PFSK-1 (cell line): ENCODE data around the gene RPH3AL.

Experiments used
- FOXP2 ChIP-seq: optimal IDR thresholded peaks from 2 replicates; pipeline ENCODE3; 2011; ENCODE audit warnings: borderline replicate concordance, control low read depth, inconsistent platforms; ENCODE audit not compliant: insufficient read depth; ENCODE audit errors: extremely low read length, extremely low read depth
- POLR2AphosphoS5 ChIP-seq: IDR thresholded peaks from 2 replicates; pipeline ENCODE4 v1.6.1; 2012; ENCODE audit warnings: low read depth, mild to moderate bottlenecking, control low read depth, low read length, moderate library complexity
- SIN3A ChIP-seq: IDR thresholded peaks from 2 replicates; pipeline ENCODE4 v1.6.1; 2012; ENCODE audit warnings: mild to moderate bottlenecking, low read length, moderate library complexity, borderline replicate concordance; ENCODE audit not compliant: insufficient read depth
- TAF1 ChIP-seq: IDR thresholded peaks from 2 replicates; pipeline ENCODE4 v1.6.1; 2012; ENCODE audit warnings: low read length, control low read depth, borderline replicate concordance; ENCODE audit not compliant: insufficient read depth
- TF ChIP-seq, protein P1 (sequence below), 2 experiments: IDR thresholded peaks; 2 replicates each; pipeline versions ENCODE4 v1.6.1 to v1.8.0; 2011 to 2012; ENCODE audit warnings: low read depth in 2 of 2, low read length in 2 of 2, control low read depth in 1 of 2, inconsistent platforms in 1 of 2, mild to moderate bottlenecking in 1 of 2, moderate library complexity in 1 of 2; ENCODE audit not compliant: insufficient read depth in 1 of 2

Gene RPH3AL

GRCh38 chr17:253091-253846 is 99.3 kb downstream of the RPH3AL start:
- TF ChIP-seq FOXP2, result no peak
- TF ChIP-seq, protein P1, sequence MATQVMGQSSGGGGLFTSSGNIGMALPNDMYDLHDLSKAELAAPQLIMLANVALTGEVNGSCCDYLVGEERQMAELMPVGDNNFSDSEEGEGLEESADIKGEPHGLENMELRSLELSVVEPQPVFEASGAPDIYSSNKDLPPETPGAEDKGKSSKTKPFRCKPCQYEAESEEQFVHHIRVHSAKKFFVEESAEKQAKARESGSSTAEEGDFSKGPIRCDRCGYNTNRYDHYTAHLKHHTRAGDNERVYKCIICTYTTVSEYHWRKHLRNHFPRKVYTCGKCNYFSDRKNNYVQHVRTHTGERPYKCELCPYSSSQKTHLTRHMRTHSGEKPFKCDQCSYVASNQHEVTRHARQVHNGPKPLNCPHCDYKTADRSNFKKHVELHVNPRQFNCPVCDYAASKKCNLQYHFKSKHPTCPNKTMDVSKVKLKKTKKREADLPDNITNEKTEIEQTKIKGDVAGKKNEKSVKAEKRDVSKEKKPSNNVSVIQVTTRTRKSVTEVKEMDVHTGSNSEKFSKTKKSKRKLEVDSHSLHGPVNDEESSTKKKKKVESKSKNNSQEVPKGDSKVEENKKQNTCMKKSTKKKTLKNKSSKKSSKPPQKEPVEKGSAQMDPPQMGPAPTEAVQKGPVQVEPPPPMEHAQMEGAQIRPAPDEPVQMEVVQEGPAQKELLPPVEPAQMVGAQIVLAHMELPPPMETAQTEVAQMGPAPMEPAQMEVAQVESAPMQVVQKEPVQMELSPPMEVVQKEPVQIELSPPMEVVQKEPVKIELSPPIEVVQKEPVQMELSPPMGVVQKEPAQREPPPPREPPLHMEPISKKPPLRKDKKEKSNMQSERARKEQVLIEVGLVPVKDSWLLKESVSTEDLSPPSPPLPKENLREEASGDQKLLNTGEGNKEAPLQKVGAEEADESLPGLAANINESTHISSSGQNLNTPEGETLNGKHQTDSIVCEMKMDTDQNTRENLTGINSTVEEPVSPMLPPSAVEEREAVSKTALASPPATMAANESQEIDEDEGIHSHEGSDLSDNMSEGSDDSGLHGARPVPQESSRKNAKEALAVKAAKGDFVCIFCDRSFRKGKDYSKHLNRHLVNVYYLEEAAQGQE (IDR thresholded peaks at IDR 0.05; ENCODE audit: insufficient read depth in 1 of 2, low read depth in 2 of 2, low read length in 2 of 2), result no peak
- no peak for TF ChIP-seq TAF1
- TF ChIP-seq POLR2AphosphoS5, result no peak
- TF ChIP-seq SIN3A, result no peak

- TF ChIP-seq, protein P1 (IDR thresholded peaks at IDR 0.05; ENCODE audit: insufficient read depth in 1 of 2, low read depth in 2 of 2, low read length in 2 of 2), result no peak
- TF ChIP-seq POLR2AphosphoS5 (no peak), TAF1 (no peak), SIN3A (no peak), FOXP2 (no peak)
These were observed 100.2 kb downstream of the RPH3AL start for GRCh38 chr17:252456-252855.

GRCh38 chr17:251531-251930 is 101.1 kb downstream of the RPH3AL start:
- TF ChIP-seq, protein P1 (IDR thresholded peaks at IDR 0.05; ENCODE audit: insufficient read depth in 1 of 2, low read depth in 2 of 2, low read length in 2 of 2), result no peak
- no peak for TF ChIP-seq TAF1
- TF ChIP-seq SIN3A, result no peak
- TF ChIP-seq POLR2AphosphoS5, result no peak
- TF ChIP-seq FOXP2, result no peak

GRCh38 chr17:250487-251300 is 101.9 kb downstream of the RPH3AL start:
- no peak for TF ChIP-seq FOXP2

DNA sequence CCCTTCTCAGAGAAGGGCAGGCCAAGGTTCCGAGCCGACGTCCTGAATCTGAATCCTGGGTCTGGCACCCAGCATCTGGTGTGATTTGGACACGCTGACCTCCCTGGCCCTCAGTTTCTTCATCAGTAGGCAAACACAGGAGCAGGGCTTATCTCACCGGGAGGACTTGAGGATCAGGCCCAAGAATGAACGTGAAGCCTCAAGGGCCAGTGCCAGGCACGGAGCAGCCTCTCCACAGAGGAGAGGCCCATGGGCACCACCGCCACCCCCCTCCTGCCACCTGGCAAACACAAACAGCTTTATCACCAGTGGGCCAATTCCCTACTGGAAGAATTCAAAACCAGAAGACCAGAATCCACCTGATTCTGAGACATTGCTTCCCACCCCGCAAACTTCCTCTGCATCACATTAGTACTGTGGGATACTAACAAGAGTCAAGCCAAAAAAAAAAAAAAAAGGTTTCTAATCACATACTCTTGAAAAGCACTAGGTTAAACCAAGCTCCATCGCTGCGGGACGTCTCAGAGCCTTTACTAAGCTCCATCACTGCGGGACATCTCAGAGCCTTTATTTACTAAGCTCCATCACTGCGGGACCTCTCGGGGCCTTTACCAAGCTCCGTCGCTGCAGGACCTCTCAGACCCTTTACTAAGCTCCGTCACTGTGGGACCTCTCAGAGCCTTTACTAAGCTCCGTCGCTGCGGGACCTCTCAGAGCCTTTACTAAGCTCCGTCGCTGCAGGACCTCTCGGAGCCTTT is 103.2 kb downstream of the RPH3AL start:
- TF ChIP-seq SIN3A (no peak), POLR2AphosphoS5 (no peak), FOXP2 (no peak), TAF1 (no peak)
- TF ChIP-seq, protein P1 (IDR thresholded peaks at IDR 0.05; ENCODE audit: insufficient read depth in 1 of 2, low read depth in 2 of 2, low read length in 2 of 2), result no peak
